H1 (cell line): ENCODE measurements around the gene CAMTA1. TPM values are rescaled to one million over a fixed set of nuclear protein-coding genes. Genes with fewer than 3 reads are reported as not detected.
A peak's percentile ranks its signal among the peaks of the same experiment; 100 is the strongest.
"Not testable (repeated sequence)": the region's sequence is repeated elsewhere in the genome, so short reads cannot be mapped to it uniquely, and the experiment has no call there.

Source experiments
- CTCF ChIA-PET: fragments of 300-600 bp; sonication (Branson Sonifier 250); formaldehyde crosslinking; loops from one replicate; lab custom pipeline; 2021; ENCODE audit not compliant: partially characterized antibody; lab: Charles Lee
- POLR2A ChIA-PET: fragments of 300-600 bp; sonication (Branson Sonifier 250); formaldehyde crosslinking; loops from one replicate; lab custom pipeline; 2021; ENCODE audit warnings: inconsistent platforms; ENCODE audit not compliant: partially characterized antibody; lab: Charles Lee
- DNase-seq, 2 experiments: peaks; one replicate each; pipeline versions ENCODE4 v3.0.0 to v3.0.0-alpha.2; 2010 to 2022; ENCODE audit warnings: low spot score in 2 of 2, low read depth in 1 of 2, mixed read lengths in 1 of 2
- FAIRE-seq: peaks from 2 replicates; lab custom pipeline; 2011; peaks lifted over from hg19 to GRCh38; lab: Jason Lieb, UNC
- H2AFZ ChIP-seq: 2 replicates; pipeline ENCODE4 v1.8.1; 2012; ENCODE audit warnings: low read length, inconsistent platforms
- H2AK5ac ChIP-seq: 2 replicates; pipeline ENCODE4 v1.6.1; 2013; ENCODE audit warnings: low read depth, low read length
- H2BK120ac ChIP-seq: replicated peaks from 2 replicates; pipeline ENCODE3; 2013; ENCODE audit warnings: low read depth, low read length, inconsistent platforms
- H2BK12ac ChIP-seq: 2 replicates; pipeline ENCODE4 v1.6.1; 2013; ENCODE audit warnings: low read depth, low read length
- H2BK15ac ChIP-seq: 2 replicates; pipeline ENCODE4 v1.6.1; 2013; ENCODE audit warnings: low read length
- H2BK20ac ChIP-seq: 2 replicates; pipeline ENCODE4 v1.6.1; 2013; ENCODE audit warnings: low read length
- H2BK5ac ChIP-seq: 2 replicates; pipeline ENCODE4 v1.6.1; 2013; ENCODE audit warnings: low read depth, low read length
- H3K14ac ChIP-seq: 2 replicates; pipeline ENCODE4 v1.6.1; 2013; ENCODE audit warnings: inconsistent platforms; ENCODE audit not compliant: insufficient read length
- H3K18ac ChIP-seq: 2 replicates; pipeline ENCODE4 v1.6.1; 2013; ENCODE audit warnings: low read length; ENCODE audit errors: extremely low read depth
- H3K23ac ChIP-seq: 2 replicates; pipeline ENCODE4 v1.6.1; 2013; ENCODE audit warnings: inconsistent platforms; ENCODE audit not compliant: insufficient read length
- H3K23me2 ChIP-seq: 2 replicates; pipeline ENCODE4 v1.6.1; 2013; ENCODE audit warnings: low read depth, low read length
- H3K27ac ChIP-seq: 2 replicates; pipeline ENCODE4 v1.6.1; 2011; ENCODE audit warnings: low read depth, low read length, inconsistent platforms
- H3K27me3 ChIP-seq, 4 experiments: replicated peaks in 1 of 4; 1 replicate in 1 of 4; 2 replicates in 3 of 4; pipeline versions ENCODE4 v1.6.1 to v1.8.1; 2011 to 2013; ENCODE audit warnings: low read length in 3 of 4, mild to moderate bottlenecking in 3 of 4, inconsistent platforms in 2 of 4, mixed read lengths in 2 of 4, moderate library complexity in 1 of 4; ENCODE audit not compliant: control insufficient read depth in 3 of 4, insufficient read depth in 3 of 4; ENCODE audit errors: extremely low read depth in 1 of 4
- H3K36me3 ChIP-seq, 4 experiments: 2 replicates each; pipeline versions ENCODE4 v1.6.1 to v1.8.1; 2011 to 2013; ENCODE audit warnings: mild to moderate bottlenecking in 4 of 4, low read length in 3 of 4, moderate library complexity in 2 of 4, control low read depth in 1 of 4, inconsistent platforms in 1 of 4; ENCODE audit not compliant: insufficient read depth in 4 of 4, control insufficient read depth in 2 of 4
- H3K4ac ChIP-seq: replicated peaks from 2 replicates; pipeline ENCODE3; 2013; ENCODE audit warnings: low read length, low read depth, mixed read lengths, inconsistent platforms; ENCODE audit not compliant: insufficient read length
- H3K4me1 ChIP-seq, 4 experiments: replicated peaks in 1 of 4; 1 replicate in 1 of 4; 2 replicates in 3 of 4; pipeline versions ENCODE4 v1.6.1 to v1.8.1; 2011 to 2013; ENCODE audit warnings: low read length in 3 of 4, inconsistent platforms in 2 of 4, mixed read lengths in 1 of 4; ENCODE audit not compliant: insufficient read depth in 4 of 4, control insufficient read depth in 3 of 4
- H3K4me2 ChIP-seq, 2 experiments: 2 replicates each; pipeline versions ENCODE4 v1.6.1 to v1.8.1; 2011 to 2013; ENCODE audit warnings: low read depth in 2 of 2, low read length in 2 of 2, control low read depth in 1 of 2, inconsistent platforms in 1 of 2, mild to moderate bottlenecking in 1 of 2; ENCODE audit not compliant: insufficient read depth in 1 of 2
- H3K4me3 ChIP-seq, 4 experiments: fragments of 200-600, 300-600 bp in 1 of 4; sonication (generic), shearing (Covaris generic), sonication (Bioruptor Twin) in 1 of 4; 2 replicates each; pipeline versions ENCODE4 v1.5.1 to v1.8.1; 2011 to 2016; ENCODE audit warnings: low read length in 4 of 4, low read depth in 3 of 4, control low read depth in 2 of 4, inconsistent platforms in 2 of 4, mild to moderate bottlenecking in 2 of 4, mixed read lengths in 1 of 4, moderate library complexity in 1 of 4; ENCODE audit not compliant: insufficient read depth in 2 of 4; ENCODE audit errors: extremely low read depth in 1 of 4
- H3K56ac ChIP-seq: replicated peaks from 2 replicates; pipeline ENCODE3; 2013; ENCODE audit warnings: low read depth, mild to moderate bottlenecking, mixed read lengths, low read length, inconsistent platforms; ENCODE audit not compliant: insufficient read length
- H3K79me1 ChIP-seq: 2 replicates; pipeline ENCODE4 v1.6.1; 2013; ENCODE audit warnings: low read depth, low read length, control low read depth
- H3K79me2 ChIP-seq, 2 experiments: 2 replicates each; pipeline versions ENCODE4 v1.6.1 to v1.8.1; 2012 to 2013; ENCODE audit warnings: low read length in 2 of 2, mild to moderate bottlenecking in 2 of 2, inconsistent platforms in 1 of 2; ENCODE audit not compliant: insufficient read depth in 2 of 2, control insufficient read depth in 1 of 2
- H3K9ac ChIP-seq, 4 experiments: replicated peaks in 1 of 4; 1 replicate in 1 of 4; 2 replicates in 3 of 4; pipeline versions ENCODE4 v1.6.1 to v1.8.1; 2011 to 2013; ENCODE audit warnings: low read depth in 3 of 4, low read length in 3 of 4, control low read depth in 2 of 4, mild to moderate bottlenecking in 2 of 4, moderate library complexity in 2 of 4, inconsistent platforms in 1 of 4; ENCODE audit errors: extremely low read depth in 1 of 4
- H3K9me3 ChIP-seq, 2 experiments: 2 replicates each; pipeline versions ENCODE4 v1.6.1 to v1.8.1; 2012 to 2013; ENCODE audit warnings: mild to moderate bottlenecking in 2 of 2, moderate library complexity in 2 of 2, control low read depth in 1 of 2, inconsistent platforms in 1 of 2, low read depth in 1 of 2, low read length in 1 of 2, mixed read lengths in 1 of 2; ENCODE audit not compliant: insufficient read depth in 2 of 2
- H4K20me1 ChIP-seq, 2 experiments: replicated peaks in 1 of 2; 2 replicates each; pipeline versions ENCODE3 to v1.8.1; 2011 to 2013; ENCODE audit warnings: inconsistent platforms in 2 of 2, low read length in 2 of 2, mild to moderate bottlenecking in 1 of 2; ENCODE audit not compliant: insufficient read depth in 2 of 2, control insufficient read depth in 1 of 2
- H4K5ac ChIP-seq: 2 replicates; pipeline ENCODE4 v1.6.1; 2013; ENCODE audit warnings: low read length, low read depth, mixed read lengths, inconsistent platforms; ENCODE audit not compliant: insufficient read length
- H4K8ac ChIP-seq: 2 replicates; pipeline ENCODE4 v1.8.0; 2013; ENCODE audit warnings: mild to moderate bottlenecking, moderate library complexity, low read length, inconsistent platforms; ENCODE audit not compliant: insufficient read depth; ENCODE audit errors: extremely low read depth
- H4K91ac ChIP-seq: replicated peaks from 2 replicates; pipeline ENCODE3; 2013; ENCODE audit warnings: low read length, mixed read lengths, inconsistent platforms; ENCODE audit not compliant: insufficient read length
- WGBS, 2 experiments: shearing (Covaris generic) in 1 of 2; methylation state at CpG; one replicate each; pipeline versions ENCODE4 v1.1.6 to v1.1.7; 2013 to 2015; ENCODE audit warnings: low lambda C conversion rate in 2 of 2, mixed read lengths in 2 of 2, inconsistent platforms in 1 of 2, low coverage in 1 of 2, missing lambda C conversion rate in 1 of 2; ENCODE audit not compliant: insufficient replicate concordance in 2 of 2, insufficient coverage in 1 of 2, insufficient read length in 1 of 2; ENCODE audit errors: extremely low coverage in 1 of 2, missing lambda C conversion rate in 1 of 2; 5-methylcytosine and 5-hydroxymethylcytosine counted together
- polyA plus RNA-seq, 7 experiments: library from polyadenylated mRNA; depleted of rRNA in 3 of 7; stranded (reverse) in 5 of 7; unstranded in 2 of 7; fragments of >200 nt in 5 of 7; fragments of 200-250 nt in 2 of 7; gene quantifications; 1 replicate in 5 of 7; 2 replicates in 1 of 7; 4 replicates in 1 of 7; pipeline versions ENCODE4 v1.2.1 to v1.2.3, GENCODE V29; 2011 to 2013; ENCODE audit warnings: missing spikeins in 2 of 7, mixed read lengths in 2 of 7
- total RNA-seq: library from RNA; stranded (reverse); fragmentation: NEBNext Ultra II Directional; extraction: Animal tissue kit (Norgen Biotek cat#: 25700); gene quantifications from 2 replicates; pipeline ENCODE4 v1.2.1, GENCODE V29; 2021

Gene CAMTA1
- total and polyA plus RNA-seq, 2 of the 8 experiments (the other 6 are each of a cell fraction or from before 2014, with no cell fraction given) = 65.0 to 119 TPM

GRCh38 chr1:7380068-7380467 lies 594.8 kb downstream of the CAMTA1 start:
- H4K20me1 ChIP-seq, H3K56ac ChIP-seq, H2AFZ ChIP-seq, H3K18ac ChIP-seq, H3K79me2 ChIP-seq, H4K91ac ChIP-seq, H2BK15ac ChIP-seq, H3K23ac ChIP-seq, FAIRE-seq, H3K36me3 ChIP-seq, H3K9ac ChIP-seq, H2BK20ac ChIP-seq, H4K8ac ChIP-seq, H3K4ac ChIP-seq, H3K27me3 ChIP-seq, CTCF ChIA-PET, H4K5ac ChIP-seq, H3K9me3 ChIP-seq, H3K14ac ChIP-seq, H3K79me1 ChIP-seq, H3K23me2 ChIP-seq, H2AK5ac ChIP-seq, H2BK120ac ChIP-seq: not testable (repeated sequence)
- H2BK5ac ChIP-seq = peak overlapping the region; percentile 93; the same call in 1 of the 2 replicates
- H3K4me3 ChIP-seq = 0 out of 8 replicates have a peak overlapping the region, but pooled peaks of 1 of the 4 experiments have one; percentile 14
- 76% methylated on average over 6 of the region's 9 CpGs; no CpG with 5 or more reads in 1 of the 2 experiments for WGBS, 2 experiments
- DNase-seq = peak in 1 of 2 experiments; percentile 36
- POLR2A ChIA-PET = interaction anchor here (1.2 kb wide), 1 partner anchor 13 kb away, joined by 5 read pairs; no protein-coding TSS in a partner anchor
- peaks cover 2 to 19% (median 8%) of the 10 kb centered on the region in 4 experiments; a peak in 6 of 7 replicates for H3K4me1 ChIP-seq
- H2BK12ac ChIP-seq = 0 out of 2 replicates have a peak overlapping the region, but pooled peaks have one; percentile 93
- H3K4me2 ChIP-seq = peak overlapping the region in 1 of 2 experiments; percentile 73; a peak in 2 of 4 replicates
- H3K27ac ChIP-seq = 0 out of 2 replicates have a peak overlapping the region, but pooled peaks have one; percentile 35
